GM13976 (cell line): ENCODE measurements around the gene DEPDC1B.

Experiments
- DNase-seq: peaks from one replicate; pipeline ENCODE4 v3.0.0; 2012; ENCODE audit warnings: low spot score
- CTCF ChIP-seq: IDR thresholded peaks from 2 replicates; pipeline ENCODE4 v1.5.1; 2012; ENCODE audit warnings: borderline replicate concordance, mild to moderate bottlenecking; ENCODE audit not compliant: insufficient read depth; ENCODE audit errors: extremely low read depth, missing control alignments, control extremely low read depth
- in situ Hi-C: fragments of 300-500 bp; cut with MboI; formaldehyde crosslinking; loops from one replicate; pipeline ENCODE4 v1.12.0; 2022; ENCODE audit warnings: low sequenced_read_pairs, mixed read lengths, inconsistent platforms; ENCODE audit not compliant: unreplicated experiment

The DEPDC1B gene

DNA sequence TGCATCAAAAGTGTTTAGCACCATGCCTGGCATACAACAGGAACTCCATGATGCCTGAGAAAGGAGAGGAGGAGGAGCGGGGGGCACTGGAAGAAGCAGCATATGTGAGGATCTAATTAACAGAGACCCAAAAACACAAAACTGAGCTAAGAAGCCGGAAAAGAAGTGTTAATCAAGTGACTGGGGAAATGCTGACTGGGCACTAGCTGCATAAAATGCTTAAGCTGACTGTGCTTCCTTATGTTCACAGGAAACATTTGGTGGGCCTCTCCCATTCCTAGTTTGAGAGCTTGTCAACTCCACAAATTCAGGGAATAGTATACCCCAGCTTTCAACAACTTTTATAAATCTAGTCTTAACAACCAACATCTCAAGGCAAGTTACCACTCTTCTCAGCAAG lies 26.6 kb downstream of the DEPDC1B start:
- in situ Hi-C loops = loop anchor here (25.0 kb wide), 1 partner anchor 386 kb away; no protein-coding TSS in a partner anchor
- no peak for TF ChIP-seq CTCF
- DNase-seq = no peak

DNA sequence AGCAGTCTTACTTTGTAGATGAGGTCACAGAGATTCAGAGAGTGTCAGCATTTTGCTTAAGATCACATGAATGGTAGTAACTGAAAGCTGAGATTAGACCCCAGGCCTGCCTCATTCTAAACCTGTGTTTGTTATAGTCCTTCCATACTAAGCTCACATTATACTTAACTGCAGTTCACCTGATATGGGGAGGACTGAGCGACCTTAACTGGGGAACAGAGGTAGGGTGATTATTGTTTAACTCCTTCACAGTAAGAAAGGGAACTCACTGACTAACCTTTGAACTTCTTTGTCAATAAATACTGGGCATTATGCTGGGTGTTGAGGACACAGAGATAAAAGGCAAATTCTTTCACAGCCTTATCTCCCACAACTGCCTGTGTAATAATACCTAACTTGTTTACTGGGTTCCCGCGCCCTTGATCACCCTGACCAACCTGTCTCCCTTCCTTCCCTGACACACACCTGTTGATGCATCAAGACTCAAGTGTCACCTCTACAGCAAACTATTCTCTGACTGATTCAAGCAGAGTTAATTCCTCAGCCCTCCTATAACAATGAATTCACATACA lies 27.2 kb downstream of the DEPDC1B start:
- in situ Hi-C loops = loop anchor here (25.0 kb wide), 1 partner anchor 385 kb away; no protein-coding TSS in a partner anchor
- no peak for DNase-seq

GRCh38 chr5:60671899-60672692 lies 27.9 kb downstream of the DEPDC1B start:
- in situ Hi-C loops = loop anchor here (25.0 kb wide), 1 partner anchor 385 kb away; no protein-coding TSS in a partner anchor
- no peak for TF ChIP-seq CTCF
- DNase-seq = no peak

More for the DNA sequence above, 27.2 kb downstream of the DEPDC1B start:
- TF ChIP-seq CTCF = no peak

- no peak for TF ChIP-seq CTCF
- DNase-seq = no peak
- in situ Hi-C loops = loop anchor here (25.0 kb wide), 1 partner anchor 383 kb away; no protein-coding TSS in a partner anchor
Measured at GRCh38 chr5:60670749-60671148, 29.2 kb downstream of the DEPDC1B start.

- peak; percentile 13 for TF ChIP-seq CTCF
- DNase-seq = peak; percentile 37
- in situ Hi-C loops = loop anchor here (25.0 kb wide), 1 partner anchor 381 kb away; no protein-coding TSS in a partner anchor
Measured at GRCh38 chr5:60668686-60669304, 31.2 kb downstream of the DEPDC1B start.

GRCh38 chr5:60651872-60652620 lies 47.9 kb downstream of the DEPDC1B start:
- in situ Hi-C loops = loop anchor here (10.0 to 25.0 kb wide), 2 partner anchors 365 to 837 kb away; no protein-coding TSS in a partner anchor
- no peak for DNase-seq
- no peak for TF ChIP-seq CTCF
